Stimulated activated CD4-positive, alpha-beta T cell treated with anti-CD3 and anti-CD28 coated beads, Interleukin-15, amount 100 ng/mL, for 48 hours (primary cell): ENCODE measurements around the gene FNDC8.
"Not testable (repeated sequence)": the region's sequence is repeated elsewhere in the genome, so short reads cannot be mapped to it uniquely, and the experiment has no call there.

Experiments used
- DNase-seq, 2 donors: peaks; one replicate each; pipeline ENCODE4 v3.0.0-alpha.2; 2020; ENCODE audit warnings: low read depth in 2 of 2

Gene FNDC8

GRCh38 chr17:35141681-35142466 is 20.5 kb downstream of the FNDC8 start, which contains the start of gene NLE1:
Gene NLE1 (minus strand): TSS chr17:35142303. CDS start chr17:35142275, 28 bp downstream.
- peak; percentile 84 to 86 for DNase-seq

GRCh38 chr17:35142467-35142796 is 21.0 kb downstream of the FNDC8 start:
- DNase-seq = no peak

- no peak for DNase-seq
Observed at GRCh38 chr17:35144840-35145239, 23.4 kb downstream of the FNDC8 start.

GRCh38 chr17:35146214-35146833 is 24.9 kb downstream of the FNDC8 start:
- DNase-seq = no peak

- DNase-seq = no peak
Observed at GRCh38 chr17:35147375-35147905, 26.0 kb downstream of the FNDC8 start, which contains the start of gene UNC45B. Gene UNC45B (plus strand): TSS chr17:35147817. CDS start chr17:35148264, 447 bp downstream.

- DNase-seq = no peak
Observed at GRCh38 chr17:35148144-35148543, 26.7 kb downstream of the FNDC8 start.

- no peak for DNase-seq
Observed at GRCh38 chr17:35149941-35150340, 28.5 kb downstream of the FNDC8 start.

GRCh38 chr17:35151080-35151479 is 29.7 kb downstream of the FNDC8 start:
- DNase-seq = not testable (repeated sequence)

- DNase-seq = no peak
Observed at GRCh38 chr17:35152421-35153140, 31.2 kb downstream of the FNDC8 start.

GRCh38 chr17:35154196-35155165 is 33.1 kb downstream of the FNDC8 start:
- no peak for DNase-seq

GRCh38 chr17:35155246-35155645 is 33.8 kb downstream of the FNDC8 start:
- no peak for DNase-seq

GRCh38 chr17:35159940-35160339 is 38.5 kb downstream of the FNDC8 start:
- no peak for DNase-seq

GRCh38 chr17:35160354-35161201 is 39.2 kb downstream of the FNDC8 start:
- DNase-seq = no peak

- DNase-seq = no peak
Observed at GRCh38 chr17:35161281-35161761, 39.9 kb downstream of the FNDC8 start.

GRCh38 chr17:35162755-35163154 is 41.3 kb downstream of the FNDC8 start:
- DNase-seq = no peak

GRCh38 chr17:35163886-35164285 is 42.5 kb downstream of the FNDC8 start:
- no peak for DNase-seq

GRCh38 chr17:35164716-35165115 is 43.3 kb downstream of the FNDC8 start:
- DNase-seq = no peak

- DNase-seq = no peak
Observed at GRCh38 chr17:35166526-35166925, 45.1 kb downstream of the FNDC8 start.

- no peak for DNase-seq
Observed at GRCh38 chr17:35167046-35167445, 45.6 kb downstream of the FNDC8 start.

GRCh38 chr17:35167666-35168065 is 46.3 kb downstream of the FNDC8 start:
- DNase-seq = no peak
